GM19193 (cell line): ENCODE data around the gene CNNM3.

Experiments
- POLR2A ChIP-seq: IDR thresholded peaks from 4 replicates; pipeline ENCODE4 v1.6.1; 2011; ENCODE audit not compliant: insufficient read depth, insufficient read length; ENCODE audit errors: extremely low read depth

The CNNM3 gene

DNA sequence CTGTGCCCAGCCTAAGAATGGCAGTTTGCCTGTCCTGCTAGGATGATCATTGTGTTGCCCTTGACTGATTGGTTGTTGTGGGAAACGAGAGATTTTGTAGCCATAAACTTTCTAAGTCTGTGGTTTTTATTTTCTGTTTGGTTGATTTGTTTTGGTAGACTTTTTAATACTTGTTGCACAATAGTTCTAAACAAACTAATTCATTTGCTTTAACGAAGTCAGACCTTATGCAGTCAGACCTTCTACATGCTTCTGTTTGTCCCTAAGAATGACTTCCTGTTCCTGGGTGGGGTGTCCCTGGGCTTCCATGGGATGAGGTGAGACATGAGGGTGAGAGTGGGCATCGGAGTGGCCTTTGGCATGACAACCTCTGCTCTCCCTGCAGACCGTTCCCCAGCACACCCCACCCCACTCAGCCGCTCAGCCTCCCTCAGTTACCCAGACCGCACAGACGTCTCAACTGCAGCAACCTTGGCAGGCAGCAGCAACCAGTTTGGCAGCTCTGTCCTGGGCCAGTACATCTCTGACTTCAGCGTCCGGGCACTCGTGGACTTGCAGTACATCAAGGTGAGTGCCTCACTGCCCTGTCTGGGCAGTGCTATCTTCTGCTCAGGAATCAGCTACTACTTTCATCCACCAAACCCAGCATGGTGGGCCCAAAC, 7.8 kb upstream of the CNNM3 start:
- no peak for TF ChIP-seq POLR2A

DNA sequence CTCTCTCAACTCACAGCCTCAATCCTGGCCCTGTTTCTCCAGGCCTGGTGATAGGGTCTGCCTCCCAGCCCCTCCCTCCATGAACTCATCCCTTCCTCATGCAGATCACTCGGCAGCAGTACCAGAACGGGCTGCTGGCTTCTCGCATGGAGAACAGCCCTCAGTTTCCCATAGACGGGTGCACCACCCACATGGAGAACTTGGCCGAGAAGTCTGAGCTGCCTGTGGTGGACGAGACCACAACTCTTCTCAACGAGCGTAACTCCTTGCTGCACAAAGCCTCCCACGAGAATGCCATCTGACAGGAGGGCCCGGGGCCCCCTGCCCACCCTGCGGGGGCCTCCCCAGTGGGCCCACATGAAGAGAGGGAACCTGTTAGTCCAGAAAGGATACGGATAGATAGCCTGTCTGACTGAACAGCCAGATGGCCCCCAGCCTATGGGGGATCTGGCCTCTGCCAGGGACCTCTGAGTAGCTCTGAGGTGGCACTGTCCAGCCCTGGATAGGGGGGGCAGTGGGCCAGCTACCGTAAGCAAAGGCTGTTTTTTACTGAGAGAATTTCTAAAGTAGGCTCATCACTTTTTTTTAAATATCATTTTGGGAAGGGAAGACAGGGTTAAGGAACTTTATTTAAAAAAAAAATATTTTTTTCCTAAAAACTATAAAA, 6.7 kb upstream of the CNNM3 start:
- TF ChIP-seq POLR2A, result no peak

DNA sequence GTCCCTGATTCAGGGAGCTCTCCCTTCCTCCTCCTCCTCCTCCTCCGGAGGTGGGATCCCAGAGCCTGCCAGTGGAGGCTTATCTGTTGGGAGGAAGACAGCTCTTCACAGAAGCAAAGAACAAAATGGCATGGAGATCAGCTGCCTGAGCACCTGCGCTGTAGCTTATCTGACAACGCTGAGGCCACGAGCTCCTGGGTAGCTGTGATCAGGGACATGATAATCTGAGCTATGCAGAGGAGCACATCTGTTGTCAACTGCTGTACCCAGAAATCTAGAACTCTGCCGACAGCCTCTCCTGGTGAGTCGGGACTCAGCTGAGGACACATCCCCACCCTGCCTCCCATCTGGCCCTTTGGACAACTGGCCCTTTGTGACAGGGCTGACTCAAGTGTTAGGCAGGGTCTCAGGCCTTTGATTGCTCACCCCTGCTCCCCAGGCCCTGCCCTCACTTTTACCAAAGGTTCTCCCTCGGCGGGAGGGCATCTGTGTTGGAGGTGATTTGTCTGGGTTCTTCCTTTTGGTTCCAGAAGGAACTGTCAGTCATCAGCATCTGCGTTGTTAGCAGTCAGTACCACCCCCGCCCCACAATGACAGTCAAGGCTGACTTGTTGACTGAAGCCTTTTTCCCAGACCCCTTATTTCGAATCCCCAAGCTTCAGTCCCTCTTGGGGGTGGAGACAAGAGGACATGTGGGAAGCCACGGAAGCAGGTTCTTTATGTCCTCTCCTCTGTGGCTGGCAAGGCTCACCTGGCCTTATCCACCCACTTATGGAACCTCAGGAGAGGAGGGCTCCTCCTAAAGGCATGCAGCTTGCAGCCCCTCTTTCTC, 5.9 kb upstream of the CNNM3 start:
- no peak for TF ChIP-seq POLR2A

DNA sequence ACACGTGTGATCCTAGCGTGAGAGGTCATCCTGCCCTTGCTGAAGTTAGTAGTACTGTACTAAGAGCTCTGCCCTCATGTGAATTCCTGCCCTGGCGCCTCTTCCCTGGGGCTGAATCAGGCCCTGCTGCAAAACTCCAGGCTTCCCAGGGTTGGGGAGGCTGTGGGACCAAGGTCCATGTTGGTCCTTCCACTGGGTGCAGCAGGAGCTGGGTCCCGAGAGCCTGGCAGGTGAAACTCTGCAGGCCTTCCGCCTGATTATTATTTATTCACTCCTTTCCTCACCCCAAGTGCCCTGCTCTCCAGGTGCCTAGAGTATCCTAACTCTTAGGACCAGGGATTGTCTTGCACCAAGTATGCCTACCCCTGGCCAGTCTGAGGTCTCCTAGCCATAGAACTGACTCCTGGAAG, 5.3 kb upstream of the CNNM3 start:
- TF ChIP-seq POLR2A, result no peak

DNA sequence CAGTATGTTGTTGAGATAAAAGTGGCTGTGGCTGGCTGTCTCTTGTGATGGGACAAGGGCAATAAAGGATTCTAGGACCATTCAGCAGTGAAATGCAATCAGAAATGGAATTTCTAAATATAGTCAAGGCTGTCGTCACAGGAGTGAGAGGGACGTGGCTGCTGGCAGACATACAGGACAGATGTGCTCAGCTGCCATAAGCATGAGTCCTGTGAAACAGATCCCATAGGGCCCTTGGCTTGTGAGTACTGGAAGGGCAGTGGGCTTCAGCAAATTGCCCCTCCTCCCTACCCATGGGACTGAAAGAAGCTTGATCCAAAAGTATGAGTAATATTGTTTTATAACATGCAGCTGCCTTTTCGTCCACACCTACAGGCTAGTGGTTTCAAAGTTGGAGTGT, 4.2 kb upstream of the CNNM3 start:
- TF ChIP-seq POLR2A, result no peak

DNA sequence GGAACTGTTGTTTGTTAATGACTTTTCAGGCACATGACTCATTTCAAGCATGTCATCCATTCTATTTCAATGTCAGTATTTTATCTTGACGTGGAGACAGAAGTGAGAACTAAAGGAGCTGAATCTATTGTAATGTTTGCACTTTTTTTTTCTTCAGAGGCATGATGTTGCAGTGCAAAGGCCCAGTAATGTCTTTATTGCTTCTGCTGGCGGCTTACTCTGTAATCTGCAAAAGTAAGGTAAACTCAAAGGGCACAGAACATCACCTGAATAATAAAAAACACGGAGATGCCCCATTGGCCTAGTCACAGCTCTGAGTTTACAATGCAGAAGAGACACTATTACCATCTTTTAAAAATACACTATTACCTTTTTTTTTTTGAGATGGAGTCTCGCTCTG, 2.4 kb upstream of the CNNM3 start:
- TF ChIP-seq POLR2A, result no peak

DNA sequence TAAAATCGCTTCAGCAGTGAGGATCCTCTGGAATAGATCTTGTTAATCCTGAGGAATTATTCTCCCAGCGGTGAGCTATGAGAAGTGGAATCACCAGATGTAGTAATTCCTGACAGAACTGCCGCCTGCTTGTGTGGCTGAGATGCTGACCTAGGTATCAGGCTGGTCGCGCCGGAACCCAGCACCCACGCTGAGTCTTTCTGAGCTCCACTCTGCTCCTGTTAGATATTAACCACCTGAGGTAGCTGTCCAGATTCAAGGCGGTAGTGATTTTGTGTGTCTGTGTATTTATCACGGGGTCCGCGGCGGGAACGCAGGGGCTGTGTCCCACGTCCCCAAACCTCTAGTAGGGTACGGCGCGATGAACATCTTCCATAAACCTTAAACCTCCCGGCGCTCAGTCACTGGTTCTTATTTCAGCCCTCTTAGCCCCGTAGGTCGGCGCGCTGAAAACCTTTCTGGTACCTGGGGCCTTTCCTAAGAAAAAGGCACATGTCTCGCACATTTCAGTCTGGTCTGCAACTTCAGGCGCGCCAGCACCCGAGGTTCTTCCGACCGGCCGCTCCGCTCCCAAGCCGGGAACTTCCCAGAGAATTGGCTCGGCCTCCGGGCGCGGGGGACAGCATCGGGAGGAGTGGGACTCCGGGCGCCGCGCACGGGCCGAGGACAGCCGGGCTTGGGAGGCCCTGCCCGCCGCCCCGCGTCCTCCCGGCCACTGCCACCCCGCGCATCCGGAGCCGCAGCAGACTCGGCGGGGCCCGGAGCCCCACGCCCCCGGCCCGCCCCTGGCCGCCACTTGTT, 542 bp upstream of the CNNM3 start:
- no peak for TF ChIP-seq POLR2A

DNA sequence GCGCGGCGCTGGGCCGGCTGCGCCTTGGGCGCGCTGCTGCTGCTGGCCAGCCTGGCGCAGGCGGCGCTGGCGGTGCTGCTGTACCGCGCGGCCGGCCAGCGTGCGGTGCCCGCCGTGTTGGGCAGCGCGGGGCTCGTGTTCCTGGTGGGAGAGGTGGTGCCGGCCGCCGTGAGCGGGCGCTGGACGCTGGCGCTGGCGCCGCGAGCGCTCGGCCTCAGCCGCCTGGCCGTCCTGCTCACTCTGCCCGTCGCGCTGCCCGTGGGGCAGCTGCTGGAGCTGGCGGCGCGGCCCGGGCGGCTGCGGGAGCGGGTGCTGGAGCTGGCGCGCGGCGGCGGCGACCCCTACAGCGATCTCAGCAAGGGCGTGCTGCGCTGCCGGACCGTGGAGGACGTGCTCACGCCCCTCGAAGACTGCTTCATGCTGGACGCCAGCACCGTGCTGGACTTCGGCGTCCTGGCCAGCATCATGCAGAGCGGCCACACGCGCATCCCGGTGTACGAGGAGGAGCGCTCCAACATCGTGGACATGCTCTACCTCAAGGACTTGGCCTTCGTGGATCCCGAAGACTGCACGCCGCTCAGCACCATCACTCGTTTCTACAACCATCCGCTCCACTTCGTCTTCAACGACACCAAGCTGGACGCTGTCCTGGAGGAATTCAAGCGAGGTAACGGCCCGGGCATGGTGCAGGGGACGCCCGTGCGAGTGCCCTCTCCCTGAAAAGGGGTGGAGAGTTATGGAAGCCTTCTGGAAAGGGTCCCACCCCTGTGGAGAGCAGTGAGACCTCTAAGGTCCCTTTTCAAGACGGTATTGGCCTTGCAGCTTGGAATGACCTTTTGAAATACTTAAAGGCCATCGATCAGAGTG, 1.0 kb downstream of the CNNM3 start:
- no peak for TF ChIP-seq POLR2A

DNA sequence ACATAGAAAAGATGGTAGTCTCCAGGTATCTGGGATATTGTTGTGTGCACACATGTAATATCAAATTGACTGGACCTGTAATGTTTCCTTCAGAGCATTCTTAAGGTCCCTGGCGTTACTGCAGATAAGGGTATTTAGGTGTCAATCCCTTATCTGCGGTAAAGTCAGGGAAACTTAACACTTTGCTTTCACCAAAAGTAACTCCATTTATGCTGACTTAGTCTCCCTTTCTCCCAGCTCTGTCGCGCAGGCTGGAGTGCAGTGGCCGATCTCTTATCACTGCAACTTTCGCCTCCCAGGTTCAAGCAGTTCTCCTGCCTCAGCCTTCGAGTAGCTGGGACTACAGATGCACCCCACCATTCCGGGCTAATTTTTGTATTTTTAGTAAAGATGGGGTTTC, 1.8 kb downstream of the CNNM3 start:
- TF ChIP-seq POLR2A, result no peak

DNA sequence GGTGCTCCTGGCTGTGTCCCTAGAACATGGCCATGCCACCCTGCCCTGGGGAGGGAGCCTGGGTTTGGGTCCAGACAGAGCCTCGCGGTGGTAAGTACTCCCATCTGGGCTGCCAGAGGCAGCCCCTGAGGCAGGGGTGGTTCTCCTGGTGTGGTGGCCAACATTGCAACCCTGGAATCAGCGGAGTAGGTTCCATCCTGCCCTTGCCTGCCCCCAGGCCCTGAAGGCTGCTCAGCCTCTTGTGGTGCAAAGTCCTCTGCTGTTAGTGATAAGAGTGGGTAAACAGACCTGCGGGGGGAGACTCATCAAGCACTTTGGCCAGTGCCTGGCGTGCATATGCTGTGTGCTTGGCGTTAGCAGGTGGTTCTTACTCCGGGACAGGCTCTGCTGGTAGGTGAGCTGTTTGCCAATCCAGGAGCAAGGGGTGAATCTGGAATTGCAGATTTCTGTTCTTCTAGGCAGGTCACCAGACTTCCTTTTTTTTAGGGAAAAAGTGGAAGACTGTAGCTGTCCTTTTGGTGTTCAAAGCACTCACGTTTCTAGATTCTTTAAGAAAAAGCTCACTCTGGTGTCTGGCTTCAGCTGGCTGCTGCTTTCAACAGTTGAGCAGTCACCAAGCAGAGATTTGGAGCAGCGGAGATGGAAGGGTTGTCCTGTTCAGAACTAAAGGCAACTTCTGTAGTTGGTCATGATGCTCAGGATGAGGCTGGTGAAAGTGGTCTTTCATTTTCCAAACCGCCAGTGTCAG, 3.2 kb downstream of the CNNM3 start:
- no peak for TF ChIP-seq POLR2A

DNA sequence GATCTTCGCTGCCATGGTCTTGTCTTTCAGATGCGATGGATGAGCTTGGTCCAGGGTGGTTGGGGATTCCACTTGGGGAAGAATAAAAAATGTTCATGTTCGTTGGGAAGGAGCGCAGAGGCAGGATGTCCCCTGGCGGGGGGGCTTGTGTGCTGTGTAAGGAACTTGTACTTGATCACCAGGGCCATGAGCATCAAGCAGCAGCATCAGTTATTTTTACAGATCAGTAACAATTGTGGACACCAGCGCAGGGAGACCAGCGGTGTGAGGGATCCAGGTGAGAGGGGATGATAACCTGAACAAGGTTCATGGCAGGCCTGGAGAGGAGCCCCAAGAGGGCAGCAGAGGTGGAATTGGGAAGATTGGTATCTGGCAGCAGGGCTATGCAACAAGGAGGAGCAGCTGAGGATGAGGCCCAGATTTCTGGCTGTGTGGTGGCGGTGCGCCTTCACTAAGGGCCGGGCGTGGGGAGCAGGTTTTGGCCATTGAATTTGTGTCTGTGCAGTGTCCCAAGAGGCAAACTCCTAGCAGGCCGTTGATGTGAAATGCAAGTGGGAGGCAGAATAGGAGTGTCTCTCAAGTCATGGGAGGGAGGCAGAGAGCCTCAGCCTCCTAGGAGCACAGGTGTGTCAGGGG, 3.9 kb downstream of the CNNM3 start:
- no peak for TF ChIP-seq POLR2A

DNA sequence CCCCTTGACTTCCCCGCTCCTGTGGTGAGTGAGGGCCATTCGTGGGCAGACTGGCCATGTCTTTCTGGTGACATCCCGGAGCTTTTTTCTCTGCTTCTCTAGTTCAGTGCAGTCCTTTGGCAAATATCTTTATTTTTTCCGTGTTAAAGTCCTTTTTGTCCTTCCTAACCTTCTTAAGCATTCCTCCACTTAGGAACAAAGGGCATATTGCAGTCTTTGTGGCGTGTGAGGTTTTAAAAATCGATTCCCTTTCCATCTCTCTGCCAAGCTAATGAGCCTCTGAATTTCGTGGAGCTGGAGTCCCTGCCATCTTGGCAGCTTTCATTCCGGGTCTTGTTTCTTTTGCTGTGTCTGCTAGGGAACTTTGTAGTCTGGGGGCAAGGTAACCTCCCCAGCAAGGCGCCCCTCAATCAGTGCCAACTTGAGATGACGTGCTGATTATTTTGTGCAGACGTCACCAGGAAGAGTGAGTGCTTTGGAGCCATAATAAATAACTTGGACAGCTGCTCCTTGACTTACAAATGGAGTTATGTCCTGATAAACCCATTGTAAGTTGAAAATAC, 5.1 kb downstream of the CNNM3 start:
- no peak for TF ChIP-seq POLR2A

DNA sequence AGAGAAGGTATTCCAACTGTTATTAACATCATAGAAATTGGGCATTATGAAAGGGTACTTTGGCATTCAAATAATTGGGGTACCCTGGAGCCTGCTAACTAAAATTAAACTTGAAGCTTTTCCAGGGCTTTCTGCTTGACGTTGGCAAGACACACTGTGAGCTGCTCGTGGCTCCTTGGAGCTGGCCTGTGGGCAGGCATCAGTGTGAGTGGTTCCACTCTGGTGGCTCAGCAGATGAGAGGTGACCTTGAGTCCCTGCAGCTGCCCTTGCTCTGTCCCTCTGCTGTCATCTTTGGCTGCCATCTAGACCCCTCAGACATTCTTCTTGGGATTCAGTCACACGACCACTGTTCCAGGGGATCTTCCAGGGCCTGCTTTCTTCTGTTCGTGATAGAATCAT, 6.7 kb downstream of the CNNM3 start:
- no peak for TF ChIP-seq POLR2A
